NK-92 (cell line): ENCODE measurements around the gene NEURL1.

Experiments
- DNase-seq: peaks from one replicate; lab custom pipeline; 2025; ENCODE audit not compliant: unreplicated experiment; lab: John Stamatoyannopoulos, UW

The NEURL1 gene

GRCh38 chr10:103562383-103562782 lies 68.9 kb downstream of the NEURL1 start:
- no peak for DNase-seq

- DNase-seq: no peak
Observed at GRCh38 chr10:103563231-103564115, 70.0 kb downstream of the NEURL1 start.

- no peak for DNase-seq
Observed at GRCh38 chr10:103564116-103564501, 70.6 kb downstream of the NEURL1 start.

GRCh38 chr10:103564776-103565520 lies 71.4 kb downstream of the NEURL1 start:
- no peak for DNase-seq

- no peak for DNase-seq
Observed at GRCh38 chr10:103566536-103566935, 73.0 kb downstream of the NEURL1 start.

GRCh38 chr10:103568505-103568904 lies 75.0 kb downstream of the NEURL1 start:
- no peak for DNase-seq

GRCh38 chr10:103569896-103570295 lies 76.4 kb downstream of the NEURL1 start:
- no peak for DNase-seq

GRCh38 chr10:103570844-103571655 lies 77.5 kb downstream of the NEURL1 start:
- DNase-seq: no peak

- no peak for DNase-seq
Observed at GRCh38 chr10:103571656-103571975, 78.1 kb downstream of the NEURL1 start.

- no peak for DNase-seq
Observed at GRCh38 chr10:103572347-103573204, 79.1 kb downstream of the NEURL1 start.

- no peak for DNase-seq
Observed at GRCh38 chr10:103573205-103573487, 79.6 kb downstream of the NEURL1 start.

- DNase-seq: no peak
Observed at GRCh38 chr10:103574097-103575061, 80.9 kb downstream of the NEURL1 start.

GRCh38 chr10:103575416-103576075 lies 82.0 kb downstream of the NEURL1 start:
- DNase-seq: no peak

GRCh38 chr10:103576076-103576471 lies 82.6 kb downstream of the NEURL1 start:
- DNase-seq: no peak

GRCh38 chr10:103576862-103577261 lies 83.4 kb downstream of the NEURL1 start:
- no peak for DNase-seq

- no peak for DNase-seq
Observed at GRCh38 chr10:103578782-103579382, 85.4 kb downstream of the NEURL1 start.

- DNase-seq: no peak
Observed at GRCh38 chr10:103580011-103580410, 86.5 kb downstream of the NEURL1 start.

GRCh38 chr10:103580430-103580829 lies 86.9 kb downstream of the NEURL1 start:
- no peak for DNase-seq

- DNase-seq: no peak
Observed at GRCh38 chr10:103581499-103581898, 88.0 kb downstream of the NEURL1 start.
